Measurements from ENCODE around the gene XKR7.

DNA sequence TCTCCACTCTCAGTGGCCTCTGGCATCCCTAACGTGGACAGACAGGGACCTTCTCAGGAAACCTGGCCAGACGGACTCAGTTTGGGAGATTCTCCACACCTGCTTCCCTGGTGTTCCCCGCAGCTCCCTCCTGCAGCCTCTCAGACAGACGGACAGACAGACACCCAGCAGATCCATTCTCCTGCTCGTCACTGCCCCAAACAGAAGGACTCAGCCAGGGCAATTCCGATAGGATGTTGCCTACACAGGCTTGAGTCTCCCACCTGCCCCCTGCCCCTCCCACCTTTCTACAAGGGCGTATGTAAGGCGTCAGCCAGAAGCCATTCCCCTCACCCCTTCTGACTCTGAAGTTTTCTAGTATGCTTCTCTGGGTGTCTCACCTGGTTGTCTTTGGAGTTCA is 42.7 kb downstream of the XKR7 start:
- TF ChIP-seq, protein P1, sequence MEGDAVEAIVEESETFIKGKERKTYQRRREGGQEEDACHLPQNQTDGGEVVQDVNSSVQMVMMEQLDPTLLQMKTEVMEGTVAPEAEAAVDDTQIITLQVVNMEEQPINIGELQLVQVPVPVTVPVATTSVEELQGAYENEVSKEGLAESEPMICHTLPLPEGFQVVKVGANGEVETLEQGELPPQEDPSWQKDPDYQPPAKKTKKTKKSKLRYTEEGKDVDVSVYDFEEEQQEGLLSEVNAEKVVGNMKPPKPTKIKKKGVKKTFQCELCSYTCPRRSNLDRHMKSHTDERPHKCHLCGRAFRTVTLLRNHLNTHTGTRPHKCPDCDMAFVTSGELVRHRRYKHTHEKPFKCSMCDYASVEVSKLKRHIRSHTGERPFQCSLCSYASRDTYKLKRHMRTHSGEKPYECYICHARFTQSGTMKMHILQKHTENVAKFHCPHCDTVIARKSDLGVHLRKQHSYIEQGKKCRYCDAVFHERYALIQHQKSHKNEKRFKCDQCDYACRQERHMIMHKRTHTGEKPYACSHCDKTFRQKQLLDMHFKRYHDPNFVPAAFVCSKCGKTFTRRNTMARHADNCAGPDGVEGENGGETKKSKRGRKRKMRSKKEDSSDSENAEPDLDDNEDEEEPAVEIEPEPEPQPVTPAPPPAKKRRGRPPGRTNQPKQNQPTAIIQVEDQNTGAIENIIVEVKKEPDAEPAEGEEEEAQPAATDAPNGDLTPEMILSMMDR (IDR thresholded peaks at IDR 0.05; ENCODE audit: low read length), result no peak
- no peak for TF ChIP-seq EZH2 (optimal IDR thresholded peaks at IDR 0.05; ENCODE audit: low read depth, low read length)
